ENCODE measurements around the gene TBC1D22A. TPM values are rescaled to one million over a fixed set of nuclear protein-coding genes. Genes with fewer than 3 reads are reported as not detected.

Gene TBC1D22A
- total and polyA plus RNA-seq, 9 of the 15 experiments (the other 6 are each of a cell fraction or from before 2014, with no cell fraction given) = 0.20 to 11.5 (median 5.2) TPM

DNA sequence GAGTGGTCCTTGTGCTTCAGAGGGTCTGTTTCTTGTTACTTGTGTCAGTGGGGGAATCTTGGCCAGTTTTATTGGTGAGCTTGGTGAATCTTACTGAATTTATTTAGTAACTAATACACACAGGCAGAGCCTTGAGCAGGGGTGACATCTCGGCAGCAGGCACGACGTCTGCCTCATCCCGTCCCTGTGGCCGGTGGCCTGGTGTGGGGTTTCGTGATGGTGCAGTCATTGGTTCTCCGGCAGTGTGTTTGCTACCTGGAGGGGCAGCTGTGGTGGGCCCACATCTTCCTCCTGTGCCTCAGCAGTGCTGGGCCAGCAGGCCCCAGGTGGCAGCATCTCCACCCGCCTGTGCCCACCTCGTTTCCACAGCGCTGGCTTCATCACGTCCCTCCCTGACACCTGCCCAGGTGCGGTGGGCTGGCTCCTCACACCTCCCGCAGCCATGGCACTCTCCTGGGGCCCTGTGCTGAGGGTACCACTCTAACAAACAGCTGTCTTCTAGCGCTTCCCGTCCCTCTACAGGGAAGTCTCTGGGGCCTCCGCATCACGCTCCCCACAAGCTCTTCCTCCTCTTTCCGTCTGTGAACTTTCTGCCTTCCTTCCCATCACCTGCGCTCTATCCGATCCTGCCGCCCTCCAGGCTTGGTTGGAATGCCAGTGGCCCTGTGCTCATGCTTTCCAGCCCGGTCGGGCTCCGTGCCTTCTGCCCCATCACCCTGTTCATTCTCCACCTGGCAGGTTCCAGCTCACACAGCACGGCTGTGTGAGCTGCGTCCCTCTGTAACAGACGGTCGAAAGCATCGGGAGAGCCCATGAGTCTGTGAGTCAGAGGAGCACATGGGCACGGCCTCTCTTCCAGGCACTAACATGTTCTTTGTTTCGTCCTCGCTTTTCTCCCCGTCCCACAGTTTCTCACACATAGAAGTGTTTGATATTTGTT, 203.4 kb downstream of the TBC1D22A start:
- no peaks in the 10 kb centered on the region for H3K9me1 ChIP-seq (ENCODE audit: control insufficient read depth, insufficient read depth, low read length)
- CTCF ChIA-PET (ENCODE audit: low intra/inter-chr PET ratio) = no interaction called here

More for the DNA sequence above, 203.4 kb downstream of the TBC1D22A start:
- no peak overlapping the region for H3K4me3 ChIP-seq
- DNase-seq (ENCODE audit: extremely low read depth in 1 of 4, low spot score in 3 of 4) (no peak), ATAC-seq (no peak), FAIRE-seq (no peak)
- BruUV-seq (replicated peaks) = no TSS peak
- no peaks in the 10 kb centered on the region for H3K79me2 ChIP-seq (ENCODE audit: control insufficient read depth, insufficient read depth, low read length)
- intact Hi-C loops (cut with micrococcal nuclease) = no loop called here
- no peaks in the 10 kb centered on the region for H3K27me3 ChIP-seq (ENCODE audit: control insufficient read depth in 2 of 2, insufficient read depth in 2 of 2, low read length in 2 of 2)
- POLR2A ChIA-PET = interaction anchor here (1.3 kb wide), 1 partner anchor 9 kb away, joined by 4 read pairs; no protein-coding TSS in a partner anchor
- no peaks in the 10 kb centered on the region for H3K9me3 ChIP-seq (replicated peaks; ENCODE audit: control insufficient read depth, insufficient read depth, low read depth, low read length)
- peaks cover 2 to 3% of the 10 kb centered on the region in 2 experiments; a peak in 4 of 5 replicates for H3K4me1 ChIP-seq (replicated peaks in 1 of 2; ENCODE audit: control insufficient read depth in 2 of 2, insufficient read depth in 2 of 2, low read length in 2 of 2)
- no peaks in the 10 kb centered on the region for H3K36me3 ChIP-seq (ENCODE audit: control insufficient read depth, insufficient read depth, low read length)
- H3K4me2 ChIP-seq (ENCODE audit: insufficient read depth, low read length) = no peak overlapping the region
- H4K20me1 ChIP-seq (replicated peaks; ENCODE audit: control insufficient read depth, insufficient read depth, low read length) = 0 out of 2 replicates have a peak, but pooled peaks cover 6% of the 10 kb centered on the region
- no peak overlapping the region for H3K27ac ChIP-seq (ENCODE audit: extremely low read depth, low read depth, low read length)
- 77% methylated on average over 15 of the region's 33 CpGs for WGBS (ENCODE audit: insufficient coverage, low coverage, missing lambda C conversion rate)
- no peak overlapping the region for H2AFZ ChIP-seq (ENCODE audit: low read depth, low read length)
- in situ Hi-C loops (cut with MboI) = no loop called here
- TF ChIP-seq, protein P1, sequence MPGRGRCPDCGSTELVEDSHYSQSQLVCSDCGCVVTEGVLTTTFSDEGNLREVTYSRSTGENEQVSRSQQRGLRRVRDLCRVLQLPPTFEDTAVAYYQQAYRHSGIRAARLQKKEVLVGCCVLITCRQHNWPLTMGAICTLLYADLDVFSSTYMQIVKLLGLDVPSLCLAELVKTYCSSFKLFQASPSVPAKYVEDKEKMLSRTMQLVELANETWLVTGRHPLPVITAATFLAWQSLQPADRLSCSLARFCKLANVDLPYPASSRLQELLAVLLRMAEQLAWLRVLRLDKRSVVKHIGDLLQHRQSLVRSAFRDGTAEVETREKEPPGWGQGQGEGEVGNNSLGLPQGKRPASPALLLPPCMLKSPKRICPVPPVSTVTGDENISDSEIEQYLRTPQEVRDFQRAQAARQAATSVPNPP (IDR thresholded peaks at IDR 0.05; ENCODE audit: borderline replicate concordance, insufficient read depth, insufficient read length) = no peak
- no peak for TF ChIP-seq HDGF (IDR thresholded peaks at IDR 0.05)
- TF ChIP-seq, protein P2, sequence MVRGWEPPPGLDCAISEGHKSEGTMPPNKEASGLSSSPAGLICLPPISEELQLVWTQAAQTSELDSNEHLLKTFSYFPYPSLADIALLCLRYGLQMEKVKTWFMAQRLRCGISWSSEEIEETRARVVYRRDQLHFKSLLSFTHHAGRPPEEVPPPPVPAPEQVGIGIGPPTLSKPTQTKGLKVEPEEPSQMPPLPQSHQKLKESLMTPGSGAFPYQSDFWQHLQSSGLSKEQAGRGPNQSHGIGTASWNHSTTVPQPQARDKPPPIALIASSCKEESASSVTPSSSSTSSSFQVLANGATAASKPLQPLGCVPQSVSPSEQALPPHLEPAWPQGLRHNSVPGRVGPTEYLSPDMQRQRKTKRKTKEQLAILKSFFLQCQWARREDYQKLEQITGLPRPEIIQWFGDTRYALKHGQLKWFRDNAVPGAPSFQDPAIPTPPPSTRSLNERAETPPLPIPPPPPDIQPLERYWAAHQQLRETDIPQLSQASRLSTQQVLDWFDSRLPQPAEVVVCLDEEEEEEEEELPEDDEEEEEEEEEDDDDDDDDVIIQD (CRISPR knock-in tag; IDR thresholded peaks at IDR 0.05) = no peak
- no peak for TF ChIP-seq MCM7 (IDR thresholded peaks at IDR 0.05)
- no peak for TF ChIP-seq POLR2G (IDR thresholded peaks at IDR 0.05; ENCODE audit: low read depth, low read length)
- no peak for TF ChIP-seq SP2 (IDR thresholded peaks at IDR 0.05; ENCODE audit: extremely low read depth, low read depth, low read length, poor library complexity, severe bottlenecking)
- H3K9ac ChIP-seq (ENCODE audit: insufficient read depth in 1 of 2, low read depth in 2 of 2, low read length in 2 of 2) = no peak overlapping the region; a peak in 1 of 4 replicates

Measured in K562 (cell line).